Hematopoietic multipotent progenitor cell treated with erythropoietin and hydrocortisone succinate and interleukin-3 and kit ligand, for 6 days (in vitro differentiated cells): Measurements from ENCODE around the gene ZNF682.
"Not testable (repeated sequence)": the region's sequence is repeated elsewhere in the genome, so short reads cannot be mapped to it uniquely, and the experiment has no call there.

Experiments
- DNase-seq: peaks from one replicate; pipeline ENCODE4 v3.0.0-alpha.2; 2015

ZNF682 gene

GRCh38 chr19:19966862-19967261 is 72.4 kb downstream of the ZNF682 start:
- DNase-seq, result peak; percentile 10

DNA sequence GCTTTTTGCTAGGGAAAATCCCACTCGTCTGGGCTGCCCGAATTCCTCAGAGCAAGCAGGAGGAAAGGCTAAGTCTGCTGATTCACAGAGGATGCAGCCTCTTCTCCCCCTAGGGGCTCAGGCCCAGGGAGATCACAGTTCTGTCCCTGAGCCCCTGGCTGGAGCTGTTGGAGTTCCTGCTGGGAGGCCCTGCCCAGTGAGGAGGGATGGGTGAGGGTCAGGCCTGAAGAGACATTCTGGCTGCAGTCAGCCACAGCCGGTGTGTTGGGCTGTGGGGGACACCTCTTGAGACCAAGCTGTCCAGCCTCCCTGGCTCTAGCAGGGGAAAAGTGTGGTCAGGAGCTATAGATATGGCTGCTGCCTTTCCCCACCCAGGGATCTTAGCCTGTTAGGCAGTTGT is 73.2 kb downstream of the ZNF682 start:
- DNase-seq, result not testable (repeated sequence)

GRCh38 chr19:19964416-19964815 is 74.9 kb downstream of the ZNF682 start:
- no peak for DNase-seq

DNA sequence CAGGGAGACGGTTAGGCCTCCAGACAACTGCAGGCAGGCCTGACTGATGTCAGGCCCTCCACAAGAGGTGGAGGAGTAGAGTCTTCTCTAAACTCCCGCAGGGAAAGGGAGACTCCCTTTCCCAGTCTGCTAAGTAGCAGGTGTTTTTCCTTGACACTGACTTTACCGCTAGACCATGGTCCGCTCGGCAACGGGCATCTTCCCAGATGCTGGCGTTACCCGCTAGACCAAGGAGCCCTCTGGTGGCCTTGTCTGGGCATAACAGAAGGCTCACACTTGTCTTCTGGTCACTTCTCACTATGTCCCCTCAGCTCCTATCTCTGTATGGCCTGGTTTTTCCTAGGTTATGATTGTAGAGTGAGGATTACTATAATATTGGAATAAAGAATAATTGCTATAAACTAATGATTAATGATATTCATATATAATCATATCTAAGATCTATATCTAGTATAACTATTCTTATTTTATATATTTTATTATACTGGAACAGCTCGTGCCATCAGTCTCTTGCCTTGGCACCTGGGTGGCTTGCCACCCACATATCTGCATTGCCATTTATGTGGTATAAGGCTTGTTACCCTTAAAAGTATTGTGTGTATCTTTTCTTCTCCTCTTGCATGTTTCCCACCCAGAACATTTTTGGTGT is 80.0 kb downstream of the ZNF682 start:
- peak; percentile 56 for DNase-seq

GRCh38 chr19:19957766-19958165 is 81.5 kb downstream of the ZNF682 start:
- not testable (repeated sequence) for DNase-seq

DNA sequence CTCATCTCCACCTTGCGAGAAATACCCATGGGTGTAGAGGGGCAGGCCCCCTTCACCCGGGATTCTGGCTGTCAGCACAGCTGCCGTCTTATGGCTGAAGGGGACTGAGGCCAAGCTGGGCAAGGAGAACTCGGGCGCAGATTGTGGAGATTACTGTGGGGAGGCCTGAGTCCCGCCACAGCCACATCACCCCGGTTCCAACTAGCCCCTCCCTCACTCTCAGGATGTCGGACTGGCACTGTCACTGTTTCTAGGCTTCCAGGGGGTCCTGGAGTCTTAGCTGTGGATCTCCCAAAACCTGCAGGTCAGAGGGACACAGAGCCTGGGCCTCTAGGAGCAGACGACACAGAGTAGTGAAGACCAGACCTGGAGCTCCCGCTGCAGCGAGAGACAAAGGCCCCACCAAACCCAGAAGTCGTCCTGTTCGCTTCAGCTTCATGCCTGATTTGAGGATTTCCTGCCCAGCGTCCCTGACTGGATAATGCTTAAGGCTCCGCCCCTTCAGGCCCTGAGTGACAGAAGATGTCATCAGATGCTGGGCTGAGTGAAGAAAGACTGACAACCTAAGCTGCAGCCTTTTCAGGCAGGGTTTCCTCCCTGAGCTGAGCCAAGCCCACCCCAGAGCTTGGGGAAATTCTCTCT is 82.8 kb downstream of the ZNF682 start:
- no peak for DNase-seq

DNA sequence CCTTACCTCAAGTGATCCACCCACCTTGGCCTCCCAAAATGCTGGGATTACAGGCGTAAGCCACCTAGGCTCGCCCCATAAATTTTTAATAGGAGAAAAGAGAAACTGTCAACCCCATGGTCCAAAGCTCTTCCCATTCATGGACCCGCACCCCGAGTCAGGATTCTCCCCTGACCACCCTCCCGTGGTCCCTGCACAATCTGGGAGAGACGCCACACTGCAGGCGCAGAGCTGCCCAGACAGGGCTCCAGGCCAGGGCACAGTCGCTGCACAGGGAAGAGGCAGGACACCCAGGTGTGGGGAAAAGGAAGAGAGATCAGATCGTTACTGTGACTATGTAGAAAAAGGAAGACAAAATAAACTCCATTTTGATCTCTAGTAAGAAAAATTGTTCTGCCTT is 84.1 kb downstream of the ZNF682 start:
- no peak for DNase-seq
